Neuron (in vitro differentiated cells): Measurements from ENCODE around the gene BPTF.
A peak's percentile ranks its signal among the peaks of the same experiment; 100 is the strongest.
"Not testable (repeated sequence)": the region's sequence is repeated elsewhere in the genome, so short reads cannot be mapped to it uniquely, and the experiment has no call there.

ENCODE experiments used
- H2AFZ ChIP-seq: one replicate; pipeline ENCODE4 v1.6.1; 2013; ENCODE audit warnings: low read depth, mild to moderate bottlenecking, inconsistent platforms, low read length, moderate library complexity
- H3K27me3 ChIP-seq: one replicate; pipeline ENCODE4 v1.6.1; 2013; ENCODE audit warnings: low read length; ENCODE audit not compliant: insufficient read depth
- H3K36me3 ChIP-seq: one replicate; pipeline ENCODE4 v1.6.1; 2013; ENCODE audit warnings: low read length; ENCODE audit not compliant: insufficient read depth
- H3K4me1 ChIP-seq: one replicate; pipeline ENCODE4 v1.6.1; 2013; ENCODE audit warnings: low read length; ENCODE audit not compliant: insufficient read depth
- H3K4me3 ChIP-seq: 2 replicates; pipeline ENCODE4 v1.5.1; 2013; ENCODE audit warnings: mild to moderate bottlenecking, low read length, moderate library complexity
- H3K9me3 ChIP-seq: one replicate; pipeline ENCODE4 v1.6.1; 2013; ENCODE audit warnings: low read length

Gene BPTF

GRCh38 chr17:67868176-67868575, 42.9 kb downstream of the BPTF start:
- Histone ChIP-seq H3K9me3 (no peaks in the 10 kb centered on the region), H3K4me1 (no peaks in the 10 kb centered on the region), H3K4me3 (no peak overlapping the region), H2AFZ (no peak overlapping the region), H3K27me3 (no peaks in the 10 kb centered on the region), H3K36me3 (peaks cover 33% of the 10 kb centered on the region)

DNA sequence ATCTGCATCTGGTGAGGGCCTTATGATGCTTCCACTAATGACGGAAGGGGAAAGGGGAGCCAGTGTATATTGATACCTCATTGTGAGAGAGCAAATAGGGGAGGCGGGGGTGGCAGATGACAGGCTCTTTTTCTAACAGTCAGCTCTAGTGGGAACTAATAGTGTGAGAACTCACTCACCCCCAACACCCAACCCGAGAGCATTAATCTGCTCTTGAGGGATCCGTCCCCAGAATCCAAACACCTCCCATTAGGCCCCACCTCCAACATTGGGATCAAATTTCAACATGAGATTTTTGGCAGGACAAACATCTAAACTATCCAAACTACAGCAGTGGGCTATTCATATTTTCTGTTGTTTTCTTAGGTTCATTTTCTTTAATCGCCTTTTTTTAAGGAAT, 54.4 kb downstream of the BPTF start:
- Histone ChIP-seq H3K27me3 (no peaks in the 10 kb centered on the region), H2AFZ (no peak overlapping the region), H3K4me1 (no peaks in the 10 kb centered on the region), H3K9me3 (peaks cover 5% of the 10 kb centered on the region), H3K4me3 (no peak overlapping the region), H3K36me3 (peaks cover 54% of the 10 kb centered on the region)

DNA sequence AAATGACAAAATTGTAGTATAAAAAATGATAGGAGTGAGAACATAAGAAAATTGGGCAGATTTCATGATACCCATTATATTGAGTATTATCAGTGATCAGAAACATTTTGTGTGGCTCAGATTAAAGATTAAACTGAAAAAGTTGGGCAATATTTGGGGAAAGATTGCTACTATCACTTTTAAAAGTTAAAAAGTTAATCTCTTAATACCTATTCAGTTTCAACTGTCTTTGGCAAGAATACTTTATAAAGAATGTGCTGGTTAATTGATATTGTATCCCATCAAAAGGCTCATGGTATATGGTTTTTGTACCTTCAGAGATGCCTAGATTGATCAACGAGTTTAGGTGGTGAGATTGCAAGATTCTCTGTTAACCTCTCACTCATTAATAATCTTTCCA, 55.8 kb downstream of the BPTF start:
- H3K27me3 ChIP-seq = no peaks in the 10 kb centered on the region
- H3K36me3 ChIP-seq = peaks cover 53% of the 10 kb centered on the region
- no peak overlapping the region for H2AFZ ChIP-seq
- H3K4me3 ChIP-seq = no peak overlapping the region
- H3K9me3 ChIP-seq = peaks cover 5% of the 10 kb centered on the region
- no peaks in the 10 kb centered on the region for H3K4me1 ChIP-seq

DNA sequence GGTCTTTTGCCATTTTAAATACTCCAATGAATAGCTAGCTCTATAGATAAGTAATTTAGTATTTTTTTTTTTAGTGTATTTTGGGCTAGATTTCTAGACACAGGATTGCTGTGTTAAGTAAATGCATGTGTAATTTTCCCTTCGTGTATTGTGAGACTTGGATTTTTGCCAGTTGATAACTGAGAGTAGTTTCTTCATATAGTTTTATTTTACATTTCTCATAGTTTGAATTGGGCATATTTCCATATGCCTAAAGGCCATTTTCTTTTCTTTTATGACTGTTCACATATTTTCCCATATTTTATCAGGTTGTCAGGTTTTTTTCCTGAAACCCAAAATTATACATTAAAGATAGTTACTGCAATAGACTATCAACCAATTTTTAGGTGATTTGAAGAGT, 59.4 kb downstream of the BPTF start:
- Histone ChIP-seq H3K36me3 (peaks cover 52% of the 10 kb centered on the region), H3K27me3 (no peaks in the 10 kb centered on the region), H2AFZ (no peak overlapping the region), H3K4me3 (no peak overlapping the region), H3K4me1 (no peaks in the 10 kb centered on the region), H3K9me3 (peaks cover 2% of the 10 kb centered on the region)

GRCh38 chr17:67891481-67892119, 66.3 kb downstream of the BPTF start:
- H3K27me3 ChIP-seq = no peaks in the 10 kb centered on the region
- H3K9me3 ChIP-seq = no peaks in the 10 kb centered on the region
- no peaks in the 10 kb centered on the region for H3K4me1 ChIP-seq
- no peak overlapping the region for H3K4me3 ChIP-seq
- no peak overlapping the region for H2AFZ ChIP-seq
- H3K36me3 ChIP-seq = peaks cover 75% of the 10 kb centered on the region

GRCh38 chr17:67902511-67903231, 77.4 kb downstream of the BPTF start:
- peaks cover 24% of the 10 kb centered on the region for H3K4me1 ChIP-seq
- no peak overlapping the region for H2AFZ ChIP-seq
- peaks cover 68% of the 10 kb centered on the region for H3K36me3 ChIP-seq
- H3K27me3 ChIP-seq = no peaks in the 10 kb centered on the region
- H3K9me3 ChIP-seq = no peaks in the 10 kb centered on the region
- H3K4me3 ChIP-seq = peak overlapping the region; percentile 0

- not testable (repeated sequence) for H2AFZ ChIP-seq, H3K9me3 ChIP-seq, H3K4me3 ChIP-seq, H3K27me3 ChIP-seq
- Histone ChIP-seq H3K36me3 (peaks cover 67% of the 10 kb centered on the region), H3K4me1 (peaks cover 24% of the 10 kb centered on the region)
Observed at GRCh38 chr17:67905298-67905697, 80.0 kb downstream of the BPTF start.

DNA sequence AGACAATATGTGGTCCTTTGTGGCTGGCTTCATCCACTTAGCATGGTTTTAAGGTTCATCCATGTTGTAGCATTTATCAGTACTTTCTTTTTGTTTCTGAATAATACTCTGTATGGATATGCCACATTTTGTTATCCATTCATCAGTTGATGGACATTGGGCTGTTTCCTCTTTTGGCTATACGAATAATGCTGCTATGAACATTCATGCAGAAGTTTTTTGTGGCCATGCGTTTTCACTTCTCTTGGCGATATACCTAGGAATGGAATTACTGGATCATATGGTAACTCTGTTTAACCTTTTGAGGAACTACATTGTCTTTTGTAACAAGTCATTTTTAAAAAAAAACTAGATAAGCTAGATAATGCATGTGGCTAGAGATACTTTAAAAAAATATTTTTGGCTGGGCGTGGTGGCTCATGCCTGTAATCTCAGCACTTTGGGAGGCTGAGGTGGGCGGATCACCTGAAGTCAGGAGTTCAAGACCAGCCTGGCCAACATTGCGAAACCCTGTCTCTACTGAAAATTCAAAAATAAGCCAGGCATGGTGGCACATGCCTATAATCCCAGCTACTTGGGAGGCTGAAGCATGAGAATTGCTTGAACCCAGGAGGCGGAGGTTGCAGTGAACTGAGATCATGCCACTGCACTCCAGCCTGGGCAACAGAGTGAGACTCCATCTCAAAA, 85.0 kb downstream of the BPTF start:
- H3K9me3 ChIP-seq, H2AFZ ChIP-seq, H3K27me3 ChIP-seq, H3K4me3 ChIP-seq, H3K4me1 ChIP-seq: not testable (repeated sequence)
- H3K36me3 ChIP-seq = peaks cover 79% of the 10 kb centered on the region

- no peaks in the 10 kb centered on the region for H3K27me3 ChIP-seq
- H3K4me3 ChIP-seq = no peak overlapping the region
- no peaks in the 10 kb centered on the region for H3K9me3 ChIP-seq
- no peaks in the 10 kb centered on the region for H3K4me1 ChIP-seq
- no peak overlapping the region for H2AFZ ChIP-seq
- peaks cover 82% of the 10 kb centered on the region for H3K36me3 ChIP-seq
Observed at GRCh38 chr17:67911059-67911782, 85.9 kb downstream of the BPTF start.

- H3K4me1 ChIP-seq = no peaks in the 10 kb centered on the region
- no peaks in the 10 kb centered on the region for H3K27me3 ChIP-seq
- H3K9me3 ChIP-seq = no peaks in the 10 kb centered on the region
- H3K4me3 ChIP-seq = no peak overlapping the region
- H2AFZ ChIP-seq = no peak overlapping the region
- peaks cover 79% of the 10 kb centered on the region for H3K36me3 ChIP-seq
Observed at GRCh38 chr17:67912088-67912487, 86.8 kb downstream of the BPTF start.

DNA sequence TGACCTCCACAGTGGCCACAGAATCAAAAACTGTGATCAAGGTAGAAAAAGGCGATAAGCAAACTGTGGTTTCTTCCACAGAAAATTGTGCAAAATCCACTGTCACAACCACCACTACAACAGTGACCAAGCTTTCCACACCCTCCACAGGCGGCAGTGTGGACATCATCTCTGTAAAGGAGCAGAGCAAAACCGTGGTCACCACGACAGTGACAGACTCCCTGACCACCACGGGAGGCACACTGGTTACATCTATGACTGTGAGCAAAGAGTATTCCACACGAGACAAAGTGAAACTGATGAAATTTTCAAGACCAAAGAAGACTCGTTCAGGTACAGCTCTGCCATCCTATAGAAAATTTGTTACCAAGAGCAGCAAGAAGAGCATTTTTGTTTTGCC, 87.4 kb downstream of the BPTF start:
- Histone ChIP-seq H3K27me3 (no peaks in the 10 kb centered on the region), H3K36me3 (peaks cover 77% of the 10 kb centered on the region), H3K4me3 (no peak overlapping the region), H2AFZ (no peak overlapping the region), H3K4me1 (no peaks in the 10 kb centered on the region), H3K9me3 (no peaks in the 10 kb centered on the region)

DNA sequence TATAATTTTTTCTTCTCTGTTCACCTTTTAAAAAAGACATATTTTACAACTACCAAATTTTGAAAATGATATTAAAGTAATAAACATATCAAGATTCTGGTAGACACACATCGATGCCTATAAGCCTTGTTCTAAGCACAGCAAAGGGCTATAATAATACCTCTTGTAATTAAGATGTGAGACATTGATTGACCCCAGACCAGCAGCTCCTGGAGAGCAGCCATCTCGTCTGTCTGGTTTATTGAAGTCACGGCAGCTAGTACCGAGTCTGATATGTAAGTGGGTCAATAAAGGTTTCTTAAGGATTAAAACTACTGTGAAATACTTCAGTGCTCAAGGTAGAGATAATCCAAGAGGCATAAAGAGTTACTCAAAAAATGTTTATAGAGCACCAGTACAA, 94.9 kb downstream of the BPTF start:
- Histone ChIP-seq H3K4me3 (no peak overlapping the region), H3K4me1 (no peaks in the 10 kb centered on the region), H2AFZ (no peak overlapping the region), H3K9me3 (no peaks in the 10 kb centered on the region), H3K27me3 (no peaks in the 10 kb centered on the region), H3K36me3 (peaks cover 67% of the 10 kb centered on the region)

DNA sequence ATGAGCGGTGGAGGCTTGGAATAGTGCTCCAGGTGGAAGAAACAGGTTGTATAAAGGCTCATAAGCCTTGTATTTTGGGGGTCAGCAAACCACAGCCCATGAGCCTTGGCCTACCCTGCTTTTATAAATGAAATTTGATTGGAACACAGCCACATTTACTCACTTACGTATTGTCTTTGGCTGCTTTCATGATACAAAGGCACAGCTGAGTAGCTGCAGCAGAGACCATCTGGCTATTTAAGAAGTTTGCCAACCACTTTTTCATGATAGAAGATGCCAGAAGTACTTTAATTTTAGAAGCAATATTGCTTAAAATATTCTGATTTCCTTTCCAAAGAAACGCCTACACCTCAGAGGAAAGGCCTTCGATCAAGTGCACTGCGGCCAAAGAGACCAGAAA, 97.2 kb downstream of the BPTF start:
- Histone ChIP-seq H3K4me1 (no peaks in the 10 kb centered on the region), H3K27me3 (no peaks in the 10 kb centered on the region), H3K36me3 (peaks cover 76% of the 10 kb centered on the region), H3K9me3 (no peaks in the 10 kb centered on the region), H3K4me3 (no peak overlapping the region), H2AFZ (no peak overlapping the region)
